Ectodermal cell (in vitro differentiated cells): ENCODE results near the gene COL27A1.
"Not testable (repeated sequence)": the region's sequence is repeated elsewhere in the genome, so short reads cannot be mapped to it uniquely, and the experiment has no call there.

Experiments used
- H3K27ac ChIP-seq: 2 replicates; pipeline ENCODE4 v1.7.0; 2013; ENCODE audit warnings: mild to moderate bottlenecking, low read depth, low read length; ENCODE audit not compliant: insufficient read depth, poor library complexity, severe bottlenecking
- H3K27me3 ChIP-seq: 2 replicates; pipeline ENCODE4 v1.7.0; 2013; ENCODE audit warnings: mild to moderate bottlenecking, low read length; ENCODE audit not compliant: insufficient read depth, control insufficient read depth, poor library complexity, severe bottlenecking
- H3K36me3 ChIP-seq: one replicate; pipeline ENCODE4 v1.7.0; 2013; ENCODE audit warnings: low read length; ENCODE audit not compliant: control insufficient read depth, insufficient read depth
- H3K4me1 ChIP-seq: one replicate; pipeline ENCODE4 v1.7.0; 2013; ENCODE audit warnings: low read length; ENCODE audit not compliant: control insufficient read depth, insufficient read depth
- H3K4me3 ChIP-seq: 2 replicates; pipeline ENCODE4 v1.7.0; 2013; ENCODE audit warnings: low read depth, low read length, control low read depth; ENCODE audit not compliant: insufficient read depth
- H3K9me3 ChIP-seq: 2 replicates; pipeline ENCODE4 v1.7.0; 2013; ENCODE audit warnings: mild to moderate bottlenecking, low read length, moderate library complexity; ENCODE audit not compliant: control insufficient read depth
- WGBS, 2 experiments: methylation state at CpG; one replicate each; pipeline ENCODE4 v1.1.7; 2013; ENCODE audit warnings: missing lambda C conversion rate in 2 of 2; 5-methylcytosine and 5-hydroxymethylcytosine counted together

Gene COL27A1

DNA sequence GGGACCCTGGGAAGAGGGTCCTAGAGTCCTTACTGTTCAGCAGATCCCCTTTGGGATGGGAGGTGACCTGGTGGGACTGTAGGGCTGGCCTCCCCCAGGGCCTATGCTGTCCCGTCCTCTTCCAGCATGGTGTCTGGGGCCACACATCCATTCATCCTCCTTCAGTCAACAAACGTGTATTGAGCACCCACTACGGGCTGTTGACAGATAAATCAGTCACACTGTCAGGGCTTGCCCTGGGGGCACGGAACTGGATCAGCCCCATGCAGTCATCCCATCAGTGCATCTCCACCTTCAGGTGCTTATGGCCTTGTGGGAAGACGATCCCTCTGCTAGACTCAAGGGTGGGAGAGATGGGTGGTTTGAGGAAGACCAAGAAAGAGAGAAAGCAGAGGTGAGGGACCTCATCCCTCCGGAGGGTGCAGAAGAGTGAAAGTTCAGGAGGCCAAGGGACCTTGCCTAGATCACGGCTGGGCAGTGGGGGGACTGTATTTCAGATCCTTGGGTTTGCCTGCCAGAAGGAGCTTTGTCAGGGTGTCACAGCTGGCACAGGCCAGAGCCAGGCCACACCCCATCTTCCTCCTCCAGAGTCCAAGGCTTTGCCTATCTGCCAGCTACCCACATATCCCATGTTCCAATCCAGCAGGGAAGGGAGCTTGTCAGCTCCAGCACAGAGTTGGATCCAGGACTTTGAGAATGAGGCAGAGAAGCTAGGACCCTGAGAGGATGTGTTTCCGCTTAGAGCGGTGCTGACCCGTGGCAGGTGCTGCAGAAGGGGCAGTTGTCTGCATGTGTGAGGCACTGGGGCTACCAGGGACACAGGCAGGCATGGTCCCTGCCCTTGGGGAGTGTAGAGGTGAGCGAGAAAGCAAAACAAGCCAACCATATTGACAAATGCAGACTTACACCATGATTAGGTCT, 30.5 kb downstream of the COL27A1 start:
- Histone ChIP-seq H3K27ac (no peak overlapping the region), H3K36me3 (no peaks in the 10 kb centered on the region), H3K4me3 (no peak overlapping the region), H3K9me3 (no peaks in the 10 kb centered on the region), H3K4me1 (peaks cover 11% of the 10 kb centered on the region), H3K27me3 (no peaks in the 10 kb centered on the region)
- WGBS, 2 experiments, result 81% methylated on average over 11 of the region's 11 CpGs

GRCh38 chr9:114186605-114187289, 31.4 kb downstream of the COL27A1 start:
- no peaks in the 10 kb centered on the region for H3K9me3 ChIP-seq
- H3K27me3 ChIP-seq, result no peaks in the 10 kb centered on the region
- peaks cover 1% of the 10 kb centered on the region for H3K4me1 ChIP-seq
- no peak overlapping the region for H3K27ac ChIP-seq
- whole genome bisulfite sequencing, 2 experiments, result 84 to 86% methylated on average over 5 of the region's 5 CpGs
- H3K4me3 ChIP-seq, result no peak overlapping the region
- H3K36me3 ChIP-seq, result no peaks in the 10 kb centered on the region

- H3K4me1 ChIP-seq, result no peaks in the 10 kb centered on the region
- no peak overlapping the region for H3K27ac ChIP-seq
- WGBS, 2 experiments, result 77 to 90% methylated on average over 3 of the region's 3 CpGs
- no peaks in the 10 kb centered on the region for H3K27me3 ChIP-seq
- no peaks in the 10 kb centered on the region for H3K36me3 ChIP-seq
- H3K4me3 ChIP-seq, result no peak overlapping the region
- H3K9me3 ChIP-seq, result no peaks in the 10 kb centered on the region
Measured at GRCh38 chr9:114187827-114188226, 32.5 kb downstream of the COL27A1 start.

- 93 to 94% methylated on average over 2 of the region's 2 CpGs for WGBS, 2 experiments
- H3K27me3 ChIP-seq, result no peaks in the 10 kb centered on the region
- H3K4me1 ChIP-seq, result no peaks in the 10 kb centered on the region
- no peak overlapping the region for H3K4me3 ChIP-seq
- H3K27ac ChIP-seq, result no peak overlapping the region
- no peaks in the 10 kb centered on the region for H3K9me3 ChIP-seq
- H3K36me3 ChIP-seq, result no peaks in the 10 kb centered on the region
Measured at GRCh38 chr9:114189823-114190562, 34.7 kb downstream of the COL27A1 start.

DNA sequence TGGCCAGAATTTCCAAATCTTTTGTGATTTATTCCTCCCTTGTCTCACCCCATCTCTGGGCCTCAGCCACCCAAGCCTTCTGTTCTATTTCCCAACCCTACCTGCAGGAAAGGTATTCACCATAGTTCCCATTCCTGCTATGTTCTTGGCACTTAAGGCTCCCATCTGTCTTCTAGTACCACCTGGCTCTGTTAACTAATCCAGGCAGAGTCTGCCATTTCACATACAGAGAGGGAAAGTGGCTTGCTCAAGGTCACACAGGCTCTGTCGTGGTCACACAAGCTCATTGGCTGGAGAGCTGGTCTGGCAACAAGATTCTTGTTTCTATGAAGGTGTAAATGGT, 35.2 kb downstream of the COL27A1 start:
- no peaks in the 10 kb centered on the region for H3K4me1 ChIP-seq
- H3K27me3 ChIP-seq, result no peaks in the 10 kb centered on the region
- no peak overlapping the region for H3K4me3 ChIP-seq
- H3K9me3 ChIP-seq, result no peaks in the 10 kb centered on the region
- H3K27ac ChIP-seq, result no peak overlapping the region
- 95 to 100% methylated on average over 1 of the region's 1 CpG for WGBS, 2 experiments
- H3K36me3 ChIP-seq, result no peaks in the 10 kb centered on the region

DNA sequence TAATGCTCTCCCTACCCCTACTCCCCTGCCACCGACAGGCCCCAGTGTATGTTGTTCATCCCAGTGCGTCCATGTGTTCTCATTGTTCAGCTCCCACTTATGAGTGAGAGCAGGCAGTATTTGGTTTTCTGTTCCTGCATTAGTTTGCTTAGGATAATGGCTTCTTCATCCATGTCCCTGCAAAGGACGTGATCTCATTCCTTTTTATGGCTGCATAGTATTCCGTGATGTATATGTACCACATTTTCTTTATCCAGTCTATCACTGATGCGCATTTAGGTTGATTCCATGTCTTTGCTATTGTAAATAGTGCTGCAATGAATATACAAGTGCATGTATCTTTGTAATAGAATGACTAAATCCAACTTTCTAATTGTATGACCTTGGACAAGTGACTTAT, 36.1 kb downstream of the COL27A1 start:
- not testable (repeated sequence) for H3K27ac ChIP-seq, H3K4me1 ChIP-seq, H3K27me3 ChIP-seq, H3K9me3 ChIP-seq, H3K36me3 ChIP-seq, H3K4me3 ChIP-seq
- WGBS, 2 experiments, result 96 to 98% methylated on average over 4 to 5 of the region's 5 CpGs

DNA sequence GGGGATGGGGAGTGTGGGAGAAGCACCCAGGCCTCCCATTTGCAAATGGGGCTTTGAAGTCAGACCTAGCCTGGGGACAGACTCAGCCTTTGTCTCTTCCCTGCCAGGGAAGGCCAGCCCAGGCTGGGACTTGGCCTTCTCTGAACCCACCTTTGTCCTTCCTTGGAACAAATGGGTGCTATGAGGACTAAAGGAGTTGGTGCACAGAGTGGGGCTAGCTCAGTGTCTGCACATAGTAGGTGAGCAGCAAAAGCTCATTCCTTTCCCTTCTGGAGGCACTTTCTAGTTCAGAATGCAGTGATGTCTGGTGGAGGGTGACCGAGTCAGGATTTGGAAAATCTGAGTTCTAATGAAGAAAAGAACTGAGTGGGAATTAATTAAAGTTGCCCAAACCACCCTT, 37.2 kb downstream of the COL27A1 start:
- Histone ChIP-seq H3K27me3 (no peaks in the 10 kb centered on the region), H3K4me1 (no peaks in the 10 kb centered on the region), H3K36me3 (no peaks in the 10 kb centered on the region), H3K4me3 (no peak overlapping the region), H3K27ac (no peak overlapping the region), H3K9me3 (no peaks in the 10 kb centered on the region)
- WGBS, 2 experiments, result 86% methylated on average over 1 of the region's 1 CpG; no CpG with 5 or more reads in 1 of the 2 experiments

DNA sequence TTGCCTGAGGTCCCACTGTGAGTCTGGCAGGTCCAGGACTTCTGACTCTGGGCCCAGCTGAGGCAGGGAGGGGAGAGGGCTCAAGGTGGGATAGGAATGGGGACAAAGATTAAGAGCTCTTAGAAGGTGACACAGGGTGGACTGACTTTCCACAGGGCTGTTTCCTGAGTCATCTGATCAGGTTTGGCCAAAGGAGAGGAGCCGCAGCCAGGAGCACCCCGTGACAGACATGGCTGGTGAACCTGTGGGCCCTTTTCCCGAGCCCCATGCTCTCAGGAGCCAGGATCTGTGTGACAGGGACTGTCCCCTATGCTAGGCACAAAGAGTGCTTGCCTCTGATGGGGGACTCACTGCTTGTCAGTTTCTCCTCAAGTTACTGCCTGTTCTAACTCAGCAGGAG, 37.8 kb downstream of the COL27A1 start:
- Histone ChIP-seq H3K27me3 (no peaks in the 10 kb centered on the region), H3K4me3 (no peak overlapping the region), H3K9me3 (no peaks in the 10 kb centered on the region), H3K4me1 (no peaks in the 10 kb centered on the region), H3K36me3 (no peaks in the 10 kb centered on the region), H3K27ac (no peak overlapping the region)
- WGBS, 2 experiments, result 92 to 96% methylated on average over 3 of the region's 3 CpGs

- Histone ChIP-seq H3K27ac (no peak overlapping the region), H3K36me3 (no peaks in the 10 kb centered on the region)
- WGBS, 2 experiments, result 94 to 95% methylated on average over 8 of the region's 8 CpGs
Measured at GRCh38 chr9:114196117-114196516, 40.8 kb downstream of the COL27A1 start.

More at GRCh38 chr9:114196117-114196516, 40.8 kb downstream of the COL27A1 start:
- Histone ChIP-seq H3K4me3 (no peak overlapping the region), H3K27me3 (no peaks in the 10 kb centered on the region), H3K4me1 (no peaks in the 10 kb centered on the region), H3K9me3 (no peaks in the 10 kb centered on the region)
